ENCODE data around the gene ATP9A. TPM values are rescaled to one million over a fixed set of nuclear protein-coding genes. Genes with fewer than 3 reads are reported as not detected.

Gene ATP9A
- total RNA-seq, 1 experiment from 2014 or later = 16.8 TPM

GRCh38 chr20:51583499-51583898 is 184.7 kb downstream of the ATP9A start:
- DNase-seq (ENCODE audit: low read depth, low spot score) (no peak), ATAC-seq (no peak)
- Histone ChIP-seq H3K9me3 (ENCODE audit: control insufficient read depth in 1 of 2, insufficient read depth in 1 of 2, low read depth in 1 of 2, low read length in 2 of 2) (no peaks in the 10 kb centered on the region), H3K9ac (ENCODE audit: low read length) (no peak overlapping the region), H4K20me1 (ENCODE audit: insufficient read depth) (no peaks in the 10 kb centered on the region), H3K27me3 (ENCODE audit: insufficient read depth, low read length) (no peaks in the 10 kb centered on the region), H3K79me2 (ENCODE audit: insufficient read depth, low read length) (no peaks in the 10 kb centered on the region), H3K9me2 (ENCODE audit: insufficient read depth) (no peaks in the 10 kb centered on the region), H3K4me1 (ENCODE audit: control insufficient read depth in 1 of 2, insufficient read depth in 2 of 2, low read length in 2 of 2) (peaks cover 9 to 35% of the 10 kb centered on the region in 2 experiments; a peak in 3 of 4 replicates), H3K36me3 (ENCODE audit: control insufficient read depth in 1 of 2, insufficient read depth in 2 of 2, low read length in 2 of 2) (no peaks in the 10 kb centered on the region), H3K27ac (ENCODE audit: low read depth, low read length) (no peak overlapping the region), H2AFZ (ENCODE audit: low read depth, low read length, poor library complexity, severe bottlenecking) (no peak overlapping the region), H3K4me2 (ENCODE audit: low read length) (no peak overlapping the region), H3K4me3 (replicated peaks in 1 of 2; ENCODE audit: low read depth in 1 of 2, low read length in 2 of 2) (no peak overlapping the region)
- ChIA-PET POLR2A (no interaction called here), CTCF (no interaction called here), RAD21 (ENCODE audit: low non-redundant PET in 1 of 2, low total read pairs in 2 of 2, uncharacterized antibody in 2 of 2, unreplicated experiment in 2 of 2) (no interaction called here)
- TF ChIP-seq SP1 (IDR thresholded peaks at IDR 0.05; ENCODE audit: low read depth) = no peak
- no peak for TF ChIP-seq ELF1 (IDR thresholded peaks at IDR 0.05; ENCODE audit: borderline replicate concordance, low read depth)
- TF ChIP-seq CTCF (IDR thresholded peaks at IDR 0.05 in 2 of 3, conservative IDR thresholded peaks at IDR 0.05 in 1 of 3; ENCODE audit: borderline replicate concordance in 1 of 3, insufficient read depth in 1 of 3, low read depth in 2 of 3, low read length in 2 of 3) = no peak
- no peak for TF ChIP-seq CEBPB (IDR thresholded peaks at IDR 0.05; ENCODE audit: low read depth)
- no peak for TF ChIP-seq ZNF274 (IDR thresholded peaks at IDR 0.05; ENCODE audit: low read depth, low read length)
- no peak for TF ChIP-seq CBX3 (IDR thresholded peaks at IDR 0.05; ENCODE audit: low read depth)
- no peak for TF ChIP-seq YY1 (IDR thresholded peaks at IDR 0.05; ENCODE audit: extremely low read depth, insufficient replicate concordance, low read depth, low read length)
- TF ChIP-seq POLR2A (IDR thresholded peaks at IDR 0.05; ENCODE audit: borderline replicate concordance, extremely low read depth, insufficient read depth, insufficient read length) = no peak
- no peak for TF ChIP-seq REST (IDR thresholded peaks at IDR 0.05; ENCODE audit: low read depth)
- no peak for TF ChIP-seq SIN3A (IDR thresholded peaks at IDR 0.05; ENCODE audit: low read depth)
- no peak for TF ChIP-seq FOSL1 (IDR thresholded peaks at IDR 0.05; ENCODE audit: low read depth)
- intact Hi-C loops (cut with micrococcal nuclease) = no loop called here
- BruUV-seq (replicated peaks) = no TSS peak

Data from HCT116 (cell line).